Activated CD8-positive, alpha-beta memory T cell treated with anti-CD3 and anti-CD28 coated beads for 48 hours (primary cell): ENCODE measurements around the gene TTC38.

ENCODE experiments used
- DNase-seq, 3 experiments: peaks; one replicate each; pipeline ENCODE4 v3.0.0-alpha.2; 2020; ENCODE audit warnings: low read depth in 2 of 3, low spot score in 2 of 3

Gene TTC38

GRCh38 chr22:46267431-46268279 is at the start of gene TTC38:
TSS of gene TTC38 (plus strand) at chr22:46268008. CDS start at chr22:46268040, 32 bp downstream.
- no peak for DNase-seq

DNA sequence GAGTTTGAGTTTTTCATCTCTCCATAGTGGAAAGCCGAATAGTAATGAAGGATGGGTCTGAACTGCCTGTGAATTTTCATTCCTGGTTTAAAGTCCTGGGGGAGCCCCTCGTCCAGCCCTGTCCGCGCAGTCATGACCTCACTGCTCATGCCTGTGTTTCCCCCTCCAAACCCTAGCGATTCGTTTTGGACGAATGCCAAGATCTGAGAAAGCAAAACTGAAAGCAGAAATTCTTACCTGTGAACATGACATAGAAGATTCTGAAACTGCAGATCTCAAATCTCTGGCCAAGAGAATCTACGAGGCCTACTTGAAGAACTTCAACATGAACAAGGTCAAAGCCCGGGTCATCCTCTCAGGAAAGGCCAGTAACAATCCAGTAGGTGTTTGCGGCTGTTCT is 48.2 kb upstream of the TTC38 start:
- DNase-seq, result no peak

DNA sequence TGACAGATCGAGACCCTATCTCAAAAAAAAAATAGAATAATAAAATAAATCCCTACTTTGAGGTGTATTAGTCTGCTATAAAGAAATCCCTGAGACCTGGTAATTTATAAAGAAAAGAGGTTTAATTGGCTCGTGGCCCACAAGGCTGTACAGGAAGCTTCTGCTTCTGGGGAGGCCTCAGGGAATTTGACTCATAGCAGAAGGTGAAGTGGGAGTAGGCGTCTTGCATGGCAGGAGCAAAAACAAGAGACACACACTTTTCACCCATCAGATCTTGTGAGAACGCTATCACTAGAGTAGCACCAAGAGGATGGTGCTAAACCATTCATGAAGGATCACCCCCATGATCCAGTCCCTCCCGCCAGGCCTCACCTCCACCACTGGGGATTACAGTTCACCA is 46.9 kb upstream of the TTC38 start:
- DNase-seq, result no peak

DNA sequence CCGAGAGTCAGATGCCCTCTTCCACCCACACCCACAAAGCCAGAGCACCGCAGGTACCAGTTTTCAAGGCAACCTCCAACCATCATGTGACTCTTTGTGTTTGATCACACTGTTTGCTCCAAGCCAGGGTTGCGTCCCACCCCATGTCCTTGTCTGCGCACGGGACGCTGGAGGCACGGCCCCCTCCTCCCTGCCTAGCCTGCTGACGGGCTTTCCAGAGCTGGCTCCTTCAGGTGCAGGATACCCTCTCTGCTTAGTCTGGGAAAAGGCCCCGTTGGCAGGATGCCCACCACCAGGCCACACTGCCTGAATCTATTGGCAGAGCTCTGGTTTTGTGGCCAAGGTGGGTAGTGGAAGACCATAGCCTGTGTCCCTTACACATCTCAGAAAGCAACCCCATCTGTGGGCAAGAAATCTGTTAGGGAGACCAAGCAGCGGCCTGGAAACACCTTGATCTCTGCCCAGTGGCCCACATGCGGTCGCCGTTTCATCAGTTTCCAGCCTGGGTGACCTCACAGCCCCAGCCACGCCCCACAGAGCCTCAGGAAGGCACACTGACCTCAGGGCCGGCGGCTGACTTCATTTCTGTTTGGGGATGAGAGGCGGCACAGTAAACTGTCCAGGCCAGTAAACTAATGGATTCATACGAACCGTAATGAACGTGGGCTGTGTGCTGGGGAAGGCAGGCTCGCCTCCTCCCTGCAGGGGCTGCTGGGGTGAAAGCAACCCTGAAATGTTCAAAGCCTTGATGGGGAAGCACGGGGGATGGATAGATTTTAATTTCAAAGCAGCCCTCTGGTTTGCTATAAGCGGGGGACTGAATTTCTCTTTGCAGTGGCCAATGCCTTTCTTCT is 43.5 kb upstream of the TTC38 start:
- DNase-seq, result no peak

DNA sequence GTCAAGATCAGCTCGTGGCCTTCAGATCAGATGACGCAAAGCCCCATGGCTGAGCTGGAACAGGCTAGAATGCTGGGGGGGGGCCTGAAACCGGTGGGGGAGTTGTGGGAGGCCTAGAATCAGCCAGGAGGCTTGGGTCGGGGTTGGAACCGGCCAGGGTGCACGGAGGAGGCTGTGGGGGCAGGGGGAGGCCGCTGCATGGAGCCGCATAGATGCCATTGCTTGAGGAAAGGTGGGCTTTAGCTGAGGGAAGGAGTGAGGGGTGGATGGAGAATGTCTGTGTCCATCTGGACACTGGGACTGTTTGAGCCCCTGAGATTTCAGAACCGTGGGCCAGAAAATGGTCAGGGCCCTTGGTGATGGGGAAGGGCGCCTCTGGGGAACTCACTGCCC is 42.9 kb upstream of the TTC38 start:
- no peak for DNase-seq

GRCh38 chr22:46225631-46226030 is 42.2 kb upstream of the TTC38 start:
- no peak for DNase-seq

GRCh38 chr22:46226577-46226976 is 41.2 kb upstream of the TTC38 start:
- DNase-seq, result no peak

DNA sequence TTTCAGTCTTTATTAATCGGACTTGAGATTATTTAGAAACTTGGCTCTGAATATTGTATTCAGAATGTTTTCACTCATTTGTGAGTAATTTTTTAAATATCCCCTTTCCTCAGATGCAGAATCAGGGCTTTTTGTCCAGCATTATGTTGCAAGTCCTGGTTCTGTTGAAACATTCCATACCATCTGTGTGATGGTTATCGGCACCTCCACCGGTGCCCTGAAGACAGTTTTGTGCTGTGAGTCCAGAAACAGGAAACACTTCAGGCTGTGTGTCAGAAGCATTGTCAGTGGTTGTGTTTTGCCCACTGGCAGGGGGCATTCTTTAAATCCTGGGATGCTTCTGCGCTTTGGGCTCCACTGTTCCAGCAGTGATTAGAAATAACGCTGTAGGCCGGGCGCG is 38.1 kb upstream of the TTC38 start:
- DNase-seq, result no peak

GRCh38 chr22:46230262-46230901 is 37.4 kb upstream of the TTC38 start:
- no peak for DNase-seq

- DNase-seq, result no peak
Measured at GRCh38 chr22:46233231-46233630, 34.6 kb upstream of the TTC38 start.

DNA sequence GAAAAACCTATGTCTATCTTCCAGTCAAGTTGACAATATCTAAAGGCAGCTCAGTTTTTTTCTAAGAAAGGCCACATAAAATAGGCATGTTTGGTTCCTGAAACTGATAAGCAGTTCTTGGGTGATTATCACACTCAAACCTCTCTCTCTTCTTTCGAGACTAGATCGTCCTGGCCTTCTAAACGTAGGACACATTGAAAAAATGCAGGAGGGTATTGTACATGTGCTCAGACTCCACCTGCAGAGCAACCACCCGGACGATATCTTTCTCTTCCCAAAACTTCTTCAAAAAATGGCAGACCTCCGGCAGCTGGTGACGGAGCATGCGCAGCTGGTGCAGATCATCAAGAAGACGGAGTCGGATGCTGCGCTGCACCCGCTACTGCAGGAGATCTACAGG is 32.8 kb upstream of the TTC38 start:
- no peak for DNase-seq

DNA sequence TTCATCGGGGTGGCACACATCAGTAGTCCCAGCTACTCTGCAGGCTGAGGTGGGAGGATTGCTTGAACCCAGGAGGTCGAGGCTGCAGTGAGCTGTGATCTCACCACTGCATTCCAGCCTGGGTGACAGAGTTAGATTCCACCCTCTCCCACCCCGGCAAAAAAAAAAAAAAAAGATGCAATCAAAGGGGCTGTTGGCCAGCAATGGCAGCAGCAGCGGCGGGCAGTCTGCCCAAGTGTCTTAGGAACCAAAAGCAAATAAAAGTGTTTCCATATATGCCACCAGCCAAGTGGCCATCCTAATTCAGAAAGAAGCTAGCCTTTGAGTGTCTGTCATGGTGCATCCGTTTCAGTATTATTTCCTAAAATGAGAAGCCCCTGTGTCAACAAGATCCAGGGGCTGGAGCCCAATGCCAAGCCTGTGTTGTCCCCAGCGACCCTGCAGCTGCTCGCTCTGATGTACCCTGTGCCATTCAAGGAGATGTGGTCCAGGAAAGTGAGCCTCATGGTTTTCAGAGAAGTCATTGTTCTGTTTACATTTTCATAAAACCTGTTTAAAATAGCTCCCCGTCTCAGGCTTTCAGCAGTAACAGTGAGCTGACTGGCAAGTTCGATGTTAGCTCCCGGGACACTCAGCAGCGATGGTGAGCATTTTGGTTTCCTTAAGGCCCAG is 30.2 kb upstream of the TTC38 start:
- DNase-seq, result no peak

GRCh38 chr22:46238541-46238940 is 29.3 kb upstream of the TTC38 start:
- no peak for DNase-seq

- no peak for DNase-seq
Measured at GRCh38 chr22:46239261-46240048, 28.4 kb upstream of the TTC38 start.

DNA sequence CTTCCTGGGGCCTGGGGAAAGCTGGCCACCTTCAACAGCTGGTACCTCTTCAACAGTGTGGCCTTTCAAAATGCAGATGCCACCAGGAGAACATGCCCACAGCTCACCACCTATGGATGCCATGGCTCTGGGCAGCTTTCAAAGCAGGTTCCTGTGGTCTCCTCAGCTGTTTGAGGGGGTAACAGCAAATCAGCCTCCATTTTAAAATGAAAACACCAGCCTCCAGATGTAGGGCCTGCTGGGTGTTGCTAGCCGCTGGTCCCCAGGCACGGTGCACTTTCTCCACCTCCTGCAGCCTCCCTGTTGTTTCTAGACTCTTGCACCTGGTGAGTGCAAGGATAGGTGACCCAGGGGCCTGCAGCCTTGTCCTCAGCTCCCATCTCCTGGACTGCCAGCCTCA is 27.7 kb upstream of the TTC38 start:
- DNase-seq, result no peak

DNA sequence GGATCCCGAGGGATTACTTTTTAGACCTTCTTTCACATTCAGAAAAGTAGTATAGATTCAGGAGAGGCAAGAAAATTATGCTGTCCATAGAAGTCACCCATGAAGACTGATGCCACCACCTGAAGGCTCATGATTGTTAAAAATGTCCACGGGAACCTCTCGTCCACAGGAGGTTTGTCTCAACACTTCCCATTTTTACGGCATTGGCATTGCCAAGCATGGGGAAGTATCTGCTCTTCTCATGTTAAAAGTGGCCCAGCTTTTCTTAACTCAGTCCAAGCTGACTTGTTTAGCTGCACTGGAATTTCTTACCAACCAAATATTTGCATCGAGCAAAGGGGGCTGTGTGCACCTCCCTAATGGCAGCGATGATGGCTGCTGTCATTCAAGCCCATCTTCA is 27.3 kb upstream of the TTC38 start:
- no peak for DNase-seq

- DNase-seq, result no peak
Measured at GRCh38 chr22:46240907-46241306, 26.9 kb upstream of the TTC38 start.

DNA sequence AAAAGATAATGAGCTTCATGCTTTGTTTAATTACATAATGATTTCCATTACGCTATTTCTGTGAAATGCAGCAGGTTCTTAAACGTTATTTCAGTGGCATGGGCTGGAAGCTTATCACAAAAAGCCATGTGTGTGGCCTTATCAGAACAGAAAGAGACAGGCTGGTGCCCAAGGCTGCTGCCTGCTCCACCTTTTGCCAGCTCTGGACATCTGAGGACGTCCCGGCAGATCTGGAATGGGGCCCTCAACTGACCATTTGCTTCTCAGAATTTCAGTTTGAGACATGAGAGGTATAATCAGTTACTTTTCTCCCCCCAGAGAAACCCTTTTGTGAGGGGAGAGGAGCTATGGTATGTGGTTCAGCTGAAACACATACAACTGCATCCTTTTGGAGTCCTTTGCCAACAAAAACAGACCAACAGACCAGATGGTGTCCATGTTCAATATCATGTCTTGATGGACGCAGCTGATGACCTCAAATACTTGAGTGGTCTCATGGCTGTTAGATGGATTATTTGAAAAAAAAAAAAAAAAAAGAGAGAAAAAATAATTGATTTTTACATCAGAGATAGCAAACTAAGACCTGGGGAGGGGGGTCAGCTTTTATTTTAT is 26.3 kb upstream of the TTC38 start:
- DNase-seq, result no peak

DNA sequence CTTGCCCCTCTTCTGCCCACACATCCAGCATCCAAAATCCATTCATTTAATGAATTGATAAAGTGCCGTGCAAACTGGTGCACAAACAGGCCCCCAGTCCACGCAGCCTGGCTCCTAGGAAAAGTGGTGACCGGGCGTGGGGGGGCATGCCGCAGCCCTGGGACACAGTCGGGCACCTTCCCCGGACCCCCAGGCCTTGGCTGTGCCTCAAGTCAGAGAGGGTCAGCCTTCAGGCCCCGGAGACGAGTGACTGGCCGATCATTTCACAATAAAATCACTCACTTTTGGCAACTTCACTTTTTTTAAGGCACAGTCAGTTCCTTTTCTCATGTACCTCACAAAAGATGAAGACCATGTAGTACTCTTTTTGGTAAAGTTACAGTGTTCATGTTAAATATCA is 25.7 kb upstream of the TTC38 start:
- no peak for DNase-seq

DNA sequence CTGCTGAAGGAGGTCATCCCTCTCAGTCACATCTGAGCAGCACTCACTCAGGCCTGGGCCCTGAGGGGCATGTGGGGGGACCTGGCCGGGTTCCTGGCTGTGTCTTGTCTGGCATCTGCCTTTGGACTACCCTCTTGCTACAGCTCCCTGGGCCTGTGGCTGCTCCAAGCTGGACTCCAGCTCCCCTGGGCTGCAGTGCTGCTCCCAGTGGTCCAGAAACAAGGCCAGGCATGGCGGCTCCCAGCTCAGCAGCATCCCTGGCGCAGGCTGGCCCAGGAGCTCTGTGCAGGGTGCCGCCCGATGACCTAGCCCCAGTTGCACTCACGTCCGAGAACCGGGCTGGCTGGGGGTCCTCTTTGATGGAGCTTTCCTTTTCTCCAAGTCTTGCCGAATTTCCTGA is 23.0 kb upstream of the TTC38 start:
- no peak for DNase-seq
